Measurements from ENCODE around the gene OR8A1. TPM values are rescaled to one million over a fixed set of nuclear protein-coding genes. Genes with fewer than 3 reads are reported as not detected.

The OR8A1 gene
- total RNA-seq, 1 experiment from 2014 or later: not detected

DNA sequence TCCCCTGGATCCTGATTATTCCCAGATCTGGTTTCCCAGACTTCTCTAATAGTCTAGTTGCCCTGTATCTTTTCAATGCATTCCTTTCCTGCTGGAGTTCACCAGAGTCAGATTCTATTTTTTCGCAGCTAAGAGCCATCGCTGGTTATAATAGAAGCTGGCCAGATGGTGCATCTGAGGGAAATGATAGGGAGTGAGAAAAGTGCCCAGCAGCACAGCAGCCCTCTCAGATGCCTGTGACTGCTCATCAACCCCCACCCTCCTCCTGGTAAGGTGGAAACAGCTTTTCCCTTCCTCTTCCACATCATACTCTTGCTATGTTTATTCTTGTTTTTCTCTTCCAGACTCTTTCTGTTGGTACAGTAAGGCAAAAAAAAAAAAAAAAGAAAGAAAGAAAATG lies 12.8 kb downstream of the OR8A1 start:
- no peak overlapping the region for H3K9ac ChIP-seq (ENCODE audit: extremely low read depth, insufficient read length, low read length)
- no peaks in the 10 kb centered on the region for H4K20me1 ChIP-seq (ENCODE audit: control insufficient read depth, insufficient read depth, insufficient read length)
- no peaks in the 10 kb centered on the region for H3K36me3 Mint-ChIP-seq (ENCODE audit: insufficient read depth in 1 of 3, low read depth in 3 of 3)
- H3K9me3 ChIP-seq (ENCODE audit: control insufficient read depth, low read depth, low read length): no peaks in the 10 kb centered on the region
- no peak overlapping the region for H2BK120ac ChIP-seq (ENCODE audit: low read depth, low read length, poor library complexity, severe bottlenecking)
- H3K23me2 ChIP-seq (ENCODE audit: insufficient read length, low read depth, low read length, poor library complexity, severe bottlenecking): no peaks in the 10 kb centered on the region
- H3K4me2 ChIP-seq (ENCODE audit: insufficient read depth, insufficient read length, low read length): no peak overlapping the region
- H3T11ph ChIP-seq (ENCODE audit: low read length): no peak overlapping the region
- no peak overlapping the region for H2AFZ ChIP-seq (ENCODE audit: low read length)
- H3K23ac ChIP-seq (ENCODE audit: insufficient read length, low read depth, low read length): no peak overlapping the region
- no peaks in the 10 kb centered on the region for H3K9me3 Mint-ChIP-seq
- H3K27ac Mint-ChIP-seq: no peak overlapping the region
- H4K8ac ChIP-seq (replicated peaks; ENCODE audit: insufficient read length, low read depth, low read length): no peak overlapping the region
- H3K79me2 ChIP-seq (ENCODE audit: insufficient read depth, low read length): no peaks in the 10 kb centered on the region
- TF ChIP-seq, protein P1, sequence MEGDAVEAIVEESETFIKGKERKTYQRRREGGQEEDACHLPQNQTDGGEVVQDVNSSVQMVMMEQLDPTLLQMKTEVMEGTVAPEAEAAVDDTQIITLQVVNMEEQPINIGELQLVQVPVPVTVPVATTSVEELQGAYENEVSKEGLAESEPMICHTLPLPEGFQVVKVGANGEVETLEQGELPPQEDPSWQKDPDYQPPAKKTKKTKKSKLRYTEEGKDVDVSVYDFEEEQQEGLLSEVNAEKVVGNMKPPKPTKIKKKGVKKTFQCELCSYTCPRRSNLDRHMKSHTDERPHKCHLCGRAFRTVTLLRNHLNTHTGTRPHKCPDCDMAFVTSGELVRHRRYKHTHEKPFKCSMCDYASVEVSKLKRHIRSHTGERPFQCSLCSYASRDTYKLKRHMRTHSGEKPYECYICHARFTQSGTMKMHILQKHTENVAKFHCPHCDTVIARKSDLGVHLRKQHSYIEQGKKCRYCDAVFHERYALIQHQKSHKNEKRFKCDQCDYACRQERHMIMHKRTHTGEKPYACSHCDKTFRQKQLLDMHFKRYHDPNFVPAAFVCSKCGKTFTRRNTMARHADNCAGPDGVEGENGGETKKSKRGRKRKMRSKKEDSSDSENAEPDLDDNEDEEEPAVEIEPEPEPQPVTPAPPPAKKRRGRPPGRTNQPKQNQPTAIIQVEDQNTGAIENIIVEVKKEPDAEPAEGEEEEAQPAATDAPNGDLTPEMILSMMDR (conservative IDR thresholded peaks at IDR 0.05): no peak
- no peaks in the 10 kb centered on the region for H3K79me1 ChIP-seq (ENCODE audit: insufficient read depth, low read depth, low read length, poor library complexity, severe bottlenecking)
- no peak overlapping the region for H2BK15ac ChIP-seq (ENCODE audit: low read depth, low read length)
- H3K4me3 Mint-ChIP-seq: no peak overlapping the region
- no peak for DNase-seq
- no peaks in the 10 kb centered on the region for H3K27me3 ChIP-seq (ENCODE audit: insufficient read depth, low read length)
- H2BK5ac ChIP-seq (ENCODE audit: insufficient read length, low read length): no peak overlapping the region
- H3K4me1 Mint-ChIP-seq: 0 out of 4 replicates have a peak, but pooled peaks cover 0 to 3% of the 10 kb centered on the region in 2 experiments
- no CpG with 5 or more reads among the region's 2 CpGs for WGBS (ENCODE audit: extremely low coverage, insufficient read length, low lambda C conversion rate)
- no peaks in the 10 kb centered on the region for H3K4me1 ChIP-seq (ENCODE audit: insufficient read depth, low read length)
- no peak overlapping the region for H2BK12ac ChIP-seq (ENCODE audit: insufficient read length, low read depth, low read length)
- H3K14ac ChIP-seq (ENCODE audit: insufficient read depth, low read length): no peak overlapping the region
- no peak overlapping the region for H2AK5ac ChIP-seq (ENCODE audit: insufficient read length, low read length)
- no peak overlapping the region for H2BK20ac ChIP-seq (ENCODE audit: low read depth, low read length, poor library complexity, severe bottlenecking)
- H3K27ac ChIP-seq (ENCODE audit: insufficient read length, low read depth, low read length): no peak overlapping the region
- H4K5ac ChIP-seq (ENCODE audit: insufficient read length, low read depth, low read length): no peak overlapping the region
- H3K56ac ChIP-seq (ENCODE audit: insufficient read length, low read depth, low read length): no peak overlapping the region
- H3K4ac ChIP-seq (ENCODE audit: low read depth, low read length): no peak overlapping the region
- H4K91ac ChIP-seq (ENCODE audit: insufficient read length, low read depth, low read length): no peak overlapping the region
- no peak overlapping the region for H3K18ac ChIP-seq (ENCODE audit: insufficient read length, low read depth, low read length)
- H3K27me3 Mint-ChIP-seq (ENCODE audit: low read depth): no peaks in the 10 kb centered on the region

Data from H9 (cell line).